ENCODE measurements around the gene DENND4A. TPM values are rescaled to one million over a fixed set of nuclear protein-coding genes. Genes with fewer than 3 reads are reported as not detected.

Gene DENND4A
- total and polyA plus RNA-seq, 10 of the 15 experiments (the other 5 are each of a cell fraction or from before 2014, with no cell fraction given) = 14.2 to 81.8 (median 34.1) TPM

GRCh38 chr15:65769482-65769881 lies 22.6 kb downstream of the DENND4A start:
- FAIRE-seq = no peak

GRCh38 chr15:65767895-65768294 lies 24.2 kb downstream of the DENND4A start:
- DNase-seq (ENCODE audit: low read depth, low spot score) (no peak), FAIRE-seq (no peak), ATAC-seq (peak; percentile 27)
- Histone ChIP-seq H3K79me2 (ENCODE audit: control insufficient read depth, insufficient read depth, low read length) (peaks cover 91% of the 10 kb centered on the region), H3K27me3 (replicated peaks in 1 of 2; ENCODE audit: control insufficient read depth in 2 of 2, insufficient read depth in 2 of 2, low read length in 1 of 2) (no peaks in the 10 kb centered on the region), H3K4me1 (ENCODE audit: control insufficient read depth, insufficient read depth, low read length) (peaks cover 6% of the 10 kb centered on the region), H3K36me3 (ENCODE audit: control insufficient read depth in 2 of 2, insufficient read depth in 2 of 2, low read length in 1 of 2) (no peaks in the 10 kb centered on the region; a peak in 1 of 4 replicates), H3K4me2 (ENCODE audit: control insufficient read depth, insufficient read depth) (no peak overlapping the region), H3K9me3 (replicated peaks; ENCODE audit: control insufficient read depth, insufficient read depth, low read length) (no peaks in the 10 kb centered on the region; the same call in 1 of the 3 replicates), H3K9ac (ENCODE audit: control insufficient read depth, insufficient read depth, low read length) (no peak overlapping the region), H2AFZ (ENCODE audit: control insufficient read depth, low read depth, low read length) (no peak overlapping the region), H3K4me3 (no peak overlapping the region), H3K27ac (ENCODE audit: control insufficient read depth, insufficient read depth) (no peak overlapping the region), H4K20me1 (ENCODE audit: control insufficient read depth, insufficient read depth) (no peaks in the 10 kb centered on the region)
- SMC1A ChIA-PET (ENCODE audit: uncharacterized antibody, unreplicated experiment) = interaction anchor here (1.0 to 2.4 kb wide), 5 partner anchors 13 to 65 kb away, joined by 4 to 7 read pairs (median 4); no protein-coding TSS in a partner anchor
- in situ Hi-C loops (cut with MboI) = no loop called here
- TF ChIP-seq MEF2B (IDR thresholded peaks at IDR 0.05; ENCODE audit: partially characterized antibody, poor library complexity, severe bottlenecking) (no peak), RUNX3 (IDR thresholded peaks at IDR 0.05; ENCODE audit: low read length) (peak; percentile 60)
- WGBS (ENCODE audit: insufficient coverage, insufficient replicate concordance, low lambda C conversion rate, missing lambda C conversion rate) = 63% methylated on average over 8 of the region's 8 CpGs
- RAD21 ChIA-PET (ENCODE audit: unreplicated experiment) = interaction anchor here (3.4 kb wide), 1 partner anchor 24 kb away, joined by 16 read pairs; the partner anchor contains the start of gene DENND4A
- POLR2A ChIA-PET = interaction anchor here (1.5 kb wide), 1 partner anchor 13 kb away, joined by 5 read pairs; no protein-coding TSS in a partner anchor
- CTCF ChIA-PET = interaction anchor here (2.3 to 3.0 kb wide), 3 partner anchors 11 to 90 kb away, joined by 4 to 11 read pairs (median 7); no protein-coding TSS in a partner anchor
- BruUV-seq (replicated peaks) = no TSS peak
- intact Hi-C loops (cut with micrococcal nuclease; ENCODE audit: unreplicated experiment) = no loop called here

More at GRCh38 chr15:65769482-65769881, 22.6 kb downstream of the DENND4A start:
- SMC1A ChIA-PET (ENCODE audit: uncharacterized antibody, unreplicated experiment) = interaction anchor here (0.6 to 2.4 kb wide), 17 partner anchors 8 to 720 kb away, joined by 3 to 10 read pairs (median 4); partner anchors contain the start of gene DENND4A
- no peak for DNase-seq (ENCODE audit: low read depth, low spot score)
- POLR2A ChIA-PET = interaction anchor here (0.7 to 1.5 kb wide), 4 partner anchors 9 to 158 kb away, joined by 3 to 5 read pairs (median 3); partner anchors contain the start of gene INTS14
- Histone ChIP-seq H3K4me3 (no peak overlapping the region), H3K36me3 (ENCODE audit: control insufficient read depth in 2 of 2, insufficient read depth in 2 of 2, low read length in 1 of 2) (no peaks in the 10 kb centered on the region), H3K9me3 (replicated peaks; ENCODE audit: control insufficient read depth, insufficient read depth, low read length) (no peaks in the 10 kb centered on the region; the same call in 1 of the 3 replicates), H3K4me1 (ENCODE audit: control insufficient read depth, insufficient read depth, low read length) (peaks cover 3% of the 10 kb centered on the region), H3K4me2 (ENCODE audit: control insufficient read depth, insufficient read depth) (no peak overlapping the region), H3K9ac (ENCODE audit: control insufficient read depth, insufficient read depth, low read length) (no peak overlapping the region), H3K27ac (ENCODE audit: control insufficient read depth, insufficient read depth) (no peak overlapping the region), H4K20me1 (ENCODE audit: control insufficient read depth, insufficient read depth) (no peaks in the 10 kb centered on the region), H3K79me2 (ENCODE audit: control insufficient read depth, insufficient read depth, low read length) (peaks cover 87% of the 10 kb centered on the region), H3K27me3 (replicated peaks in 1 of 2; ENCODE audit: control insufficient read depth in 2 of 2, insufficient read depth in 2 of 2, low read length in 1 of 2) (no peaks in the 10 kb centered on the region), H2AFZ (ENCODE audit: control insufficient read depth, low read depth, low read length) (no peak overlapping the region)
- 92% methylated on average over 3 of the region's 3 CpGs for WGBS (ENCODE audit: insufficient coverage, insufficient replicate concordance, low lambda C conversion rate, missing lambda C conversion rate)
- BruUV-seq (replicated peaks) = no TSS peak
- CTCF ChIA-PET = interaction anchor here (0.8 to 2.3 kb wide), 7 partner anchors 10 to 87 kb away, joined by 3 to 11 read pairs (median 4); no protein-coding TSS in a partner anchor
- in situ Hi-C loops (cut with MboI) = no loop called here
- TF ChIP-seq JUNB (IDR thresholded peaks at IDR 0.05) (no peak), NFYB (IDR thresholded peaks at IDR 0.05; ENCODE audit: insufficient read depth, low read depth, low read length) (no peak)
- ATAC-seq = no peak
- RAD21 ChIA-PET (ENCODE audit: unreplicated experiment) = interaction anchor here (0.6 to 3.4 kb wide), 4 partner anchors 14 to 63 kb away, joined by 3 to 16 read pairs (median 4); partner anchors contain the start of gene DENND4A
- intact Hi-C loops (cut with micrococcal nuclease; ENCODE audit: unreplicated experiment) = no loop called here

All from GM12878 (cell line).